Mucosa of descending colon (tissue), 3 donors: ENCODE measurements around the gene COMT. TPM values are rescaled to one million over a fixed set of nuclear protein-coding genes. Genes with fewer than 3 reads are reported as not detected.
A peak's percentile ranks its signal among the peaks of the same experiment; 100 is the strongest.

ENCODE experiments used
- ATAC-seq: fragments of 200-7000 bp; cut with Tn5 transposase; one replicate; pipeline ENCODE4 v1.9.1; 2020; ENCODE audit warnings: mild to moderate bottlenecking, moderate library complexity
- DNase-seq, 3 donors: peaks; one replicate each; pipeline ENCODE4 v3.0.0-alpha.2; 2020
- H3K36me3 ChIP-seq: fragments of 200-600 bp; one replicate; pipeline ENCODE4 v1.8.0; 2021; ENCODE audit warnings: low read depth, mild to moderate bottlenecking
- H3K4me1 ChIP-seq: fragments of 200-600 bp; one replicate; pipeline ENCODE4 v1.8.0; 2021; ENCODE audit warnings: low read depth, mild to moderate bottlenecking
- H3K4me3 ChIP-seq: fragments of 200-600 bp; one replicate; pipeline ENCODE4 v1.8.0; 2021; ENCODE audit warnings: mild to moderate bottlenecking
- H3K9me3 ChIP-seq: fragments of 200-600 bp; one replicate; pipeline ENCODE4 v1.8.0; 2021; ENCODE audit warnings: mild to moderate bottlenecking
- intact Hi-C, 2 donors: fragments of 100-400 bp; cut with DNase I in 1 of 2; cut with micrococcal nuclease in 1 of 2; formaldehyde crosslinking; loops; one replicate each; pipeline versions ENCODE4 v1.11.0 to v1.11.1; 2022; cut with DNase I, micrococcal nuclease
- total RNA-seq, 3 donors: library from RNA; stranded (reverse); fragmentation: NEBNext Ultra II Directional in 2 of 3; extraction: Animal tissue kit (Norgen Biotek cat#: 25700) in 2 of 3; gene quantifications; one replicate each; pipeline versions ENCODE4 v1.2.1 to v1.2.4, GENCODE V29; 2021 to 2023
- TF ChIP-seq, protein P1 (sequence below): fragments of 200-600 bp; IDR thresholded peaks from one replicate; pipeline ENCODE4 v1.8.0; 2022; ENCODE audit warnings: antibody characterized with exemption, mild to moderate bottlenecking
- donor health status: DM: no; HTN: no; CAD: no; lungs with moderate emphysema.
- donor health status: DM: no; HTN: no; CAD: no.
- donor health status: DM: no; HTN: yes; CAD: no.

COMT gene
- total RNA-seq, 3 donors from 2014 or later, result 61.2 to 88.7 (median 70.7) TPM

DNA sequence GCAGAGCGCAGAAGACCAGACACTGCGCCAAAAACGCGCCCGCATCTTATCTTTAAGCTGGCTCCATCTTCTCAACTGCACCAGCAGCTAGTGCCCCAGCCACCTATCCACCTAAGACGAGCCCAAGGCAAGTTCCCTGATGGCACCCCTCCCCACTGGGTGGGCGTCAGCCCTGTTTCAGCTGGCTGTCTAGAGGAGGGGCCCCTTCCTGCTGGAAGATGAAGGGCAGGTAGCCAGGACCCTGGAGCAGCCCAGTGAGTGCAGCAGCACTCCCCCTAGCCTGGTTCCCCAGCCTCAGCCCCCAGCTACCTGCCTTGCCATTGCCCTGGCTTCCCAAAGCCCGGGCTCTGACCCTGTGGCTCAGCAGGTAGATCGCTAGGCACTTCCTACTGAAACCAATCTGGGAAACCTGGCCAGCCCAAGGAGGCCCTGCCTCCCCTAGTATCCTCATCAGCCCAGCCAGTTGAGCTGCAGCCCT is 46.8 kb downstream of the COMT start:
- Histone ChIP-seq H3K4me1 (peaks cover 11% of the 10 kb centered on the region), H3K4me3 (no peak overlapping the region), H3K36me3 (no peaks in the 10 kb centered on the region), H3K9me3 (no peaks in the 10 kb centered on the region)
- peak in 2 of 3 donors; percentile 23 to 42 for DNase-seq
- TF ChIP-seq, protein P1, sequence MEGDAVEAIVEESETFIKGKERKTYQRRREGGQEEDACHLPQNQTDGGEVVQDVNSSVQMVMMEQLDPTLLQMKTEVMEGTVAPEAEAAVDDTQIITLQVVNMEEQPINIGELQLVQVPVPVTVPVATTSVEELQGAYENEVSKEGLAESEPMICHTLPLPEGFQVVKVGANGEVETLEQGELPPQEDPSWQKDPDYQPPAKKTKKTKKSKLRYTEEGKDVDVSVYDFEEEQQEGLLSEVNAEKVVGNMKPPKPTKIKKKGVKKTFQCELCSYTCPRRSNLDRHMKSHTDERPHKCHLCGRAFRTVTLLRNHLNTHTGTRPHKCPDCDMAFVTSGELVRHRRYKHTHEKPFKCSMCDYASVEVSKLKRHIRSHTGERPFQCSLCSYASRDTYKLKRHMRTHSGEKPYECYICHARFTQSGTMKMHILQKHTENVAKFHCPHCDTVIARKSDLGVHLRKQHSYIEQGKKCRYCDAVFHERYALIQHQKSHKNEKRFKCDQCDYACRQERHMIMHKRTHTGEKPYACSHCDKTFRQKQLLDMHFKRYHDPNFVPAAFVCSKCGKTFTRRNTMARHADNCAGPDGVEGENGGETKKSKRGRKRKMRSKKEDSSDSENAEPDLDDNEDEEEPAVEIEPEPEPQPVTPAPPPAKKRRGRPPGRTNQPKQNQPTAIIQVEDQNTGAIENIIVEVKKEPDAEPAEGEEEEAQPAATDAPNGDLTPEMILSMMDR, result no peak
- intact Hi-C loops, result no loop called here
- no peak for ATAC-seq

DNA sequence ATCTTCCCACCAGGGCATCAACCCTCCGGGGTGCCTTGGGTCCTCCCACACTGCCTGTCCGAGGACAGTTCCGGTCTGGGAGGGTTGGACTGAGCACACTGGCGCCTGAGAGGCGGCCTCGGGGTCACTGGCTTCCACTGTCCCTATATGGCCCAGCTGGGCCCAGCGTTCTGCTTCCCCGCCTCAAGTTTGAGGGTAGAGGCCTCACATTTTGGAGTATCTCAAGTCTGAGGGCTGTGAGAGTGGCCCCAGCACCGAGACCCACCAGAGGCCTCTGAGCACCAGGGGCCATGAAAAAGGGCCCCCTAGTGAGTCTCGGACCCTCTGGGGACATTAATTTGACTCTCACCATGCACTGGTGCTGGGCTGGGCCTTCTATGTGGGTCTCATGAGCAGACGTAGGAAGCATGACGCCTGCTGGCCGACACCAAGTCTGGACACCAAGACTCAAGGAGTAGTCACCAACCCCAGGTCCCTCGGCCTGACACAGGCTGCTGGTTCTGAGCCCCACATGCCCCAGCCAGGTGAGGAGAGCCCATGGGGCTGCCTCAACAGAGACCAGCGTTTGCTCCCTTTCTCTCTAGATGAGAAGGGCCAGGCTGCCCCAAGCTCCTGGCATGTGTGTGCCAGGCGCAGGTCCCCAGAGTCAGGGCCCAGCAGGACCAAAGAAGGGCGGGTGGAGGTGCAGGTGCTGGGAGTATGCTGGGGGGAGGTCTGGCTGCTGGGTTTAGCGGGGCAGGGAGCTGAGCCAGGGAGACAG is 47.6 kb downstream of the COMT start:
- Histone ChIP-seq H3K4me3 (no peak overlapping the region), H3K36me3 (no peaks in the 10 kb centered on the region), H3K4me1 (peaks cover 11% of the 10 kb centered on the region), H3K9me3 (no peaks in the 10 kb centered on the region)
- DNase-seq, result peak in 2 of 3 donors; percentile 23 to 37
- TF ChIP-seq, protein P1, result no peak
- intact Hi-C loops, result no loop called here
- ATAC-seq, result no peak

DNA sequence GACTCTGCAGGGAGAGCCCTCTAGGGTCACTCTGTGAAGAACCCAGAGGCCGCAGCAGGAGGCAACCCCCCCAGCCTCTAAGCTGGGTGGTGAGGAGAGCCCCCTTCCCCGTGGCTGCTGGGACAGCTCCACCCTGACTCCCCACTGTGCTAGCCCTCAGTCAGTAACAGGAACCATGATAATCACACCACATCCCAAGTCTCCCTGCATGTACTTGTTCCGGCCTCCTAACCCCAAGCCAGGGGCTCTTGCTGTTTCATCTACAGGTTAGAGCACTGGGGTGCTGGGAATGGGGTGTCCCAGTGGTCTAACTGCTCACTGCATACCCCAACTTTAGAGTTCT is 48.1 kb downstream of the COMT start:
- DNase-seq (no peak), ATAC-seq (no peak)
- intact Hi-C loops, result no loop called here
- no peaks in the 10 kb centered on the region for H3K9me3 ChIP-seq
- TF ChIP-seq, protein P1, result no peak
- no peak overlapping the region for H3K4me3 ChIP-seq
- H3K36me3 ChIP-seq, result no peaks in the 10 kb centered on the region
- peaks cover 11% of the 10 kb centered on the region for H3K4me1 ChIP-seq

DNA sequence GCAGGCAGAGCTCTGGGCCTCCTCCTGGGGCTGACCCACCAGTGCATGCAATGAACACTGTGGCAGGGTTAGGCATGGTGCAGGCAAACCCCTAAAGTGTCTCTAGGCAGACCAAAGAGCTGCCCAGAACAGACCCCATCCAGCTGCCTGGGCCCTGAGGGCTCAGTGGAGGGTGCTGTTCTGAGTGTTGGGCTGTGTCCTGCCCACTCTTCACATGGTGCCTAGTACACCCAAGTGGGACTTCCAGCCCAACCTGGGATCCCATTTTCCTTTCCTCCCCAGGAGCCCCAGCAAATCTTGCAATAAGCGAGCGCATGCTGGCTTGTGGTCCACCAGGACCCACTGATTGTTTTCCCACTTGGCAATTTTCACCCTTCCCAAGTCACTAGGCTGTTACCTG is 48.6 kb downstream of the COMT start:
- intact Hi-C loops, result no loop called here
- ATAC-seq (no peak), DNase-seq (peak in 2 of 3 donors; percentile 11)
- H3K4me3 ChIP-seq, result no peak overlapping the region
- H3K9me3 ChIP-seq, result no peaks in the 10 kb centered on the region
- no peaks in the 10 kb centered on the region for H3K36me3 ChIP-seq
- TF ChIP-seq, protein P1, result no peak
- peaks cover 11% of the 10 kb centered on the region for H3K4me1 ChIP-seq

DNA sequence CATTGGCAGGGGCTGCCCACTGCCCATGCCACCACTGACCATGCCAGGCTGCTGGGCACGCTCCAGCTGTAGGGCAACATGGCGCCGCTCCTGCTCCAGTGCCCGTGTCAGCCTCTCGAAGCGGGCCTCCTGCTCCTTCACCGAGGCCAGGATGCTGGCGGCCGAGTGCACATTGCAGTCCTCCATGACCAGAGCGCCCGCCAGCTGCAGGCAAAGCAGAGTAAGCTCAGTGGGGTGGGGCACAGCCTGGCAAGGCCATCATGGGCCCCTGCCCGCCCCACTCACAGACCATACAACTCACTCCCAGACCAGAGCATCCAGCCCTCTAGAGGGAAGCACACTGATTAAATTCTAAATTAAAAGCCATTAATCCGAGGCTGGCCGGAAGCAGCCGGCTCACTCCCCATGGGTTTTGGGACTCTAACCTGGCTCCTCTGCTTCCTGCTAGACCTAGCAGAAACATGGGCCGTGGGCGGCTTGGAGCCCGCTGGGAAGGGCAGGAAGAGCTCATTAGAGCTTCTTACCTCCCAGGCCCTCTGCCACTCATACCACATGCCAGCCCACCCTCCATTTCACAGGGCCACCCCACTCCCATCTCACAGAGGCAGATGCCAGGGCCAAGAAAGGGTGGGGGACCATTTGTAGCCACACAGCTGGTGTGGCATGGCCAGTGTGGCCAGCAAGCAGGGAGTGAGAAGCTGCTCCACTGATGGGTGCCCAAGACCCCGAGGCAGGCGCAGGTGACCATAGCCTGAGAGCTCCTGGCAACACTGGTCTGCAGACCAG is 49.2 kb downstream of the COMT start:
- Histone ChIP-seq H3K36me3 (no peaks in the 10 kb centered on the region), H3K4me1 (peaks cover 10% of the 10 kb centered on the region), H3K4me3 (no peak overlapping the region), H3K9me3 (no peaks in the 10 kb centered on the region)
- ATAC-seq (no peak), DNase-seq (peak in 2 of 3 donors; percentile 16 to 39)
- intact Hi-C loops, result no loop called here
- TF ChIP-seq, protein P1, result no peak
